AG04449 (cell line): Measurements from ENCODE around the gene ZMIZ1.
A peak's percentile ranks its signal among the peaks of the same experiment; 100 is the strongest.

Source experiments
- CTCF ChIA-PET: fragments of 350-600 bp; formaldehyde crosslinking; extraction: SDS; loops from one replicate; lab custom pipeline; 2021; ENCODE audit warnings: antibody characterized with exemption; lab: Yijun Ruan, JAX
- POLR2A ChIA-PET: fragments of 400-600, 350-600 bp; formaldehyde crosslinking; extraction: SDS; loops from one replicate; lab custom pipeline; 2020; ENCODE audit warnings: antibody characterized with exemption, inconsistent platforms; lab: Yijun Ruan, JAX
- DNase-seq: peaks from one replicate; pipeline ENCODE4 v3.0.0-alpha.2; 2010; ENCODE audit warnings: low read depth, low spot score
- H3K4me3 ChIP-seq: 2 replicates; pipeline ENCODE4 v1.5.1; 2011; ENCODE audit warnings: low read depth, mild to moderate bottlenecking, control low read depth, low read length
- TF ChIP-seq, protein P1 (sequence below): IDR thresholded peaks from one replicate; pipeline ENCODE4 v1.5.1; 2011; ENCODE audit warnings: mild to moderate bottlenecking, moderate library complexity, low read length, control low read depth, inconsistent platforms; ENCODE audit not compliant: insufficient read depth; ENCODE audit errors: missing control alignments

ZMIZ1 gene

DNA sequence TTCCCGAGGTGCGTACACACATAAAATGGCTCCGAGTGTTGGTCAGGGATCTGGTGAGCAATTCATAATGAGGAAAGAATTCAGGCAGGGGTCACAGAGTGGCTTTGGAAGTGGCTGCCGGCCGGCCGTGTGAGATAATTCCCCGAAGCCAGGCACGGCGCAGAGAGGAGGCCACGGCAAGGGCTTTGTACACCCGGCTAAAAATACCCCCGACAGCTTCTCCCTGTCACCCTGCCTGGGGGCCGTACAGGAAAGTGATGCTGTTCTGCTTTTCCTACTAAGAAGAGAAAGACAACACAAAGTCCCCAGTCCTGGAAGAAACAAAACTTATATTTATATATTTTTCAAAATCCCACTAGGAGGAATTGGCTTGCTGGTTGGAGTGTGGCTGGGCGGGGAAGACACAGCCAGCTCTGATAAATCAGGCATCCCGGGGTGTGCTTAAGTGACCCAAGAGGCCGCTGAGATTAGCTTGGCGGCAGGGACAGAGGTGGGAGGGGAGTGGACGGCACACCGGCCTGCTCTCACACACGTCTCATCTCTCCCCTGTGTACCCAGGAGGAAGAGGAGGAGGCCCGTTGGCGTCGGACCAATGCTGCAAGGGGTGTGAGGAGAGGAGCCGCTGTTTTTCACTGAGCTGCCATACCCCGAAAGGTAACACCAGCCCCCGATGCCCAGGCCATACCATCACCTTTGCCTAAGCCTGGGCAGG is 70.5 kb downstream of the ZMIZ1 start:
- CTCF ChIA-PET: interaction anchor here (1.1 to 2.9 kb wide), 3 partner anchors 12 to 1092 kb away, joined by 3 to 9 read pairs (median 8); no protein-coding TSS in a partner anchor

GRCh38 chr10:79140085-79140793 is 71.5 kb downstream of the ZMIZ1 start:
- TF ChIP-seq, protein P1, sequence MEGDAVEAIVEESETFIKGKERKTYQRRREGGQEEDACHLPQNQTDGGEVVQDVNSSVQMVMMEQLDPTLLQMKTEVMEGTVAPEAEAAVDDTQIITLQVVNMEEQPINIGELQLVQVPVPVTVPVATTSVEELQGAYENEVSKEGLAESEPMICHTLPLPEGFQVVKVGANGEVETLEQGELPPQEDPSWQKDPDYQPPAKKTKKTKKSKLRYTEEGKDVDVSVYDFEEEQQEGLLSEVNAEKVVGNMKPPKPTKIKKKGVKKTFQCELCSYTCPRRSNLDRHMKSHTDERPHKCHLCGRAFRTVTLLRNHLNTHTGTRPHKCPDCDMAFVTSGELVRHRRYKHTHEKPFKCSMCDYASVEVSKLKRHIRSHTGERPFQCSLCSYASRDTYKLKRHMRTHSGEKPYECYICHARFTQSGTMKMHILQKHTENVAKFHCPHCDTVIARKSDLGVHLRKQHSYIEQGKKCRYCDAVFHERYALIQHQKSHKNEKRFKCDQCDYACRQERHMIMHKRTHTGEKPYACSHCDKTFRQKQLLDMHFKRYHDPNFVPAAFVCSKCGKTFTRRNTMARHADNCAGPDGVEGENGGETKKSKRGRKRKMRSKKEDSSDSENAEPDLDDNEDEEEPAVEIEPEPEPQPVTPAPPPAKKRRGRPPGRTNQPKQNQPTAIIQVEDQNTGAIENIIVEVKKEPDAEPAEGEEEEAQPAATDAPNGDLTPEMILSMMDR: no peak
- DNase-seq: no peak
- ChIA-PET POLR2A (interaction anchor here (1.1 to 1.6 kb wide), 3 partner anchors 11 to 69 kb away, joined by 3 to 7 read pairs (median 3); no protein-coding TSS in a partner anchor), CTCF (interaction anchor here (2.4 to 2.9 kb wide), 2 partner anchors 11 to 1093 kb away, joined by 8 to 9 read pairs; no protein-coding TSS in a partner anchor)
- no peak overlapping the region for H3K4me3 ChIP-seq

More for the DNA sequence above, 70.5 kb downstream of the ZMIZ1 start:
- no peak overlapping the region for H3K4me3 ChIP-seq
- POLR2A ChIA-PET: interaction anchor here (0.6 to 1.6 kb wide), 11 partner anchors 9 to 68 kb away, joined by 3 to 7 read pairs (median 3); no protein-coding TSS in a partner anchor
- peak; percentile 59 for DNase-seq
- TF ChIP-seq, protein P1: no peak

- TF ChIP-seq, protein P1: no peak
- CTCF ChIA-PET: interaction anchor here (1.6 to 3.1 kb wide), 5 partner anchors 11 to 1094 kb away, joined by 5 to 16 read pairs (median 8); no protein-coding TSS in a partner anchor
- POLR2A ChIA-PET: interaction anchor here (1.4 kb wide), 1 partner anchor 26 kb away, joined by 3 read pairs; no protein-coding TSS in a partner anchor
- no peak overlapping the region for H3K4me3 ChIP-seq
- no peak for DNase-seq
Measured at GRCh38 chr10:79140855-79141254, 72.1 kb downstream of the ZMIZ1 start.

DNA sequence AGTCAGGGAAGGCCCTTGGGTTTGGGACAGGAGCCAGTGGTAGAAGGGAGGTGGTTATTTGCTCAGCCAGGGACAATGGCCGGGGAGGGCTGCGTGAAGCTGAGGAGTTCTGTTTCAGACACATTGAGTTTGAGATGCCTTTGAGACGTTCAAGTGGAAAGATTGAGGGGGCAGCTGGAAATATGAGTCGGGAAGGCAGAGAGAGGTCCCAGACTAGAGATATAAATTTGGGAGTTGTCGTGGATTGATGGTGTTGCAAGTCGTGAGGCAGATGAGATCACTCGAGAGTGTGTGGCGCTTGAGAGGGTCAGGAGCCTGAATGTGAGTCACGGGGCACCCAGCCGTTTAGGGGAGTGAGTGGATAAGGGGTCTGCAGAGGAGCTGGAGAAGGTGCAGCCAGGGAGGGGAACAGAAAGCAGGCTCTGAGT is 73.3 kb downstream of the ZMIZ1 start:
- H3K4me3 ChIP-seq: no peak overlapping the region
- CTCF ChIA-PET: interaction anchor here (1.6 to 3.1 kb wide), 3 partner anchors 15 to 54 kb away, joined by 5 to 16 read pairs (median 6); no protein-coding TSS in a partner anchor
- POLR2A ChIA-PET: interaction anchor here (1.0 kb wide), 1 partner anchor 9 kb away, joined by 4 read pairs; no protein-coding TSS in a partner anchor
- no peak for DNase-seq
- TF ChIP-seq, protein P1: no peak

- DNase-seq: no peak
- no peak overlapping the region for H3K4me3 ChIP-seq
- ChIA-PET CTCF (interaction anchor here (0.7 to 3.1 kb wide), 4 partner anchors 11 to 54 kb away, joined by 3 to 16 read pairs (median 5); no protein-coding TSS in a partner anchor), POLR2A (interaction anchor here (0.6 to 1.0 kb wide), 2 partner anchors 9 to 13 kb away, joined by 4 read pairs; no protein-coding TSS in a partner anchor)
- TF ChIP-seq, protein P1: peak; percentile 8
Measured at GRCh38 chr10:79142522-79143309, 74.0 kb downstream of the ZMIZ1 start.
